HepG2 (cell line): Measurements from ENCODE around the gene ASB8. TPM values are rescaled to one million over a fixed set of nuclear protein-coding genes. Genes with fewer than 3 reads are reported as not detected.
"Not testable (repeated sequence)": the region's sequence is repeated elsewhere in the genome, so short reads cannot be mapped to it uniquely, and the experiment has no call there.

Source experiments
- ATAC-seq: fragments of 200-7000 bp; cut with Tn5 transposase; 3 replicates; pipeline ENCODE4 v1.9.1; 2020; ENCODE audit warnings: mild to moderate bottlenecking, moderate library complexity
- BruUV-seq: library from RNA; stranded (reverse); fragments of 400-500 nt; replicated peaks from 2 replicates; lab custom pipeline; 2021; lab: Mats Ljungman, UMichigan
- CTCF ChIA-PET: fragments of 300-600 bp; formaldehyde crosslinking; extraction: SDS; loops from one replicate; lab custom pipeline; 2021; ENCODE audit warnings: low total read pairs, inconsistent platforms, low intra/inter-chr PET ratio; lab: Yijun Ruan, JAX
- POLR2A ChIA-PET: fragments of 350-600 bp; sonication (Branson Sonifier 250); formaldehyde crosslinking; loops from one replicate; lab custom pipeline; 2020; ENCODE audit warnings: antibody characterized with exemption, inconsistent platforms; lab: Yijun Ruan, JAX
- DNase-seq: peaks from one replicate; pipeline ENCODE4 v3.0.0-alpha.2; 2015; ENCODE audit warnings: low spot score
- FAIRE-seq: peaks from 3 replicates; lab custom pipeline; 2011; peaks lifted over from hg19 to GRCh38; lab: Jason Lieb, UNC
- H2AFZ ChIP-seq: one replicate; pipeline ENCODE4 v1.6.1; 2011; ENCODE audit warnings: low read length, inconsistent platforms
- H3K27ac ChIP-seq: fragments of 300-600 bp; 3 replicates; pipeline ENCODE4 v1.8.0; 2011; ENCODE audit warnings: mixed run types, mild to moderate bottlenecking, mixed read lengths, low read length, inconsistent platforms; ENCODE audit not compliant: insufficient read depth; ENCODE audit errors: extremely low read length
- H3K27me3 ChIP-seq, 2 experiments: fragments of 200-600 bp in 1 of 2; 2 replicates in 1 of 2; 3 replicates in 1 of 2; pipeline versions ENCODE4 v1.6.0 to v1.8.0; 2011; ENCODE audit warnings: low read length in 2 of 2, mild to moderate bottlenecking in 2 of 2, moderate library complexity in 2 of 2, inconsistent platforms in 1 of 2; ENCODE audit not compliant: insufficient read depth in 2 of 2, control insufficient read depth in 1 of 2
- H3K36me3 ChIP-seq, 2 experiments: fragments of 200-600 bp in 1 of 2; replicated peaks in 1 of 2; 2 replicates in 1 of 2; 3 replicates in 1 of 2; pipeline versions ENCODE4 v1.5.1 to v1.8.0; 2011; ENCODE audit warnings: low read length in 2 of 2, inconsistent platforms in 1 of 2; ENCODE audit not compliant: insufficient read depth in 2 of 2, control insufficient read depth in 1 of 2
- H3K4me1 ChIP-seq: 2 replicates; pipeline ENCODE4 v1.5.1; 2012; ENCODE audit warnings: low read length, inconsistent platforms; ENCODE audit not compliant: insufficient read depth
- H3K4me2 ChIP-seq: 2 replicates; pipeline ENCODE4 v1.6.0; 2011; ENCODE audit warnings: low read depth, low read length, inconsistent platforms
- H3K4me3 ChIP-seq, 3 experiments: fragments of 200-600 bp in 1 of 3; sonication (generic), shearing (Covaris generic) in 1 of 3; replicated peaks in 1 of 3; 2 replicates each; pipeline ENCODE4 v1.5.1; 2011 to 2016; ENCODE audit warnings: low read length in 3 of 3, inconsistent platforms in 2 of 3, low read depth in 2 of 3, mild to moderate bottlenecking in 2 of 3, control low read depth in 1 of 3, mixed read lengths in 1 of 3; ENCODE audit not compliant: insufficient read depth in 1 of 3
- H3K79me2 ChIP-seq: one replicate; pipeline ENCODE4 v1.6.1; 2011; ENCODE audit warnings: low read length, inconsistent platforms; ENCODE audit not compliant: insufficient read depth
- H3K9ac ChIP-seq: 2 replicates; pipeline ENCODE4 v1.6.0; 2011; ENCODE audit warnings: mild to moderate bottlenecking, low read depth, low read length, inconsistent platforms; ENCODE audit not compliant: insufficient read depth
- H3K9me3 ChIP-seq: 2 replicates; pipeline ENCODE4 v1.5.1; 2012; ENCODE audit warnings: mild to moderate bottlenecking, low read length
- H4K20me1 ChIP-seq: 2 replicates; pipeline ENCODE4 v1.6.0; 2011; ENCODE audit warnings: inconsistent platforms, mild to moderate bottlenecking, low read length, moderate library complexity; ENCODE audit not compliant: insufficient read depth
- ZNF788 ChIP-seq: sonication (generic); formaldehyde crosslinking; IDR thresholded peaks from 2 replicates; pipeline ENCODE4 v1.5.0; 2020; ENCODE audit warnings: mild to moderate bottlenecking, missing genetic modification reagents, borderline replicate concordance
- ZSCAN9 ChIP-seq: IDR thresholded peaks from 2 replicates; pipeline ENCODE4 v1.6.1; 2016; ENCODE audit warnings: borderline replicate concordance
- WGBS: methylation state at CpG from one replicate; pipeline ENCODE4 v1.1.6; 2017; ENCODE audit warnings: low lambda C conversion rate; 5-methylcytosine and 5-hydroxymethylcytosine counted together
- in situ Hi-C: cut with HindIII; loops from 2 replicates; pipeline ENCODE4 v1.10.0; 2017; ENCODE audit warnings: low pct_unique_long_range_greater_than_20kb; ENCODE audit not compliant: extremely low pct_ligation_motif_present
- intact Hi-C: fragments of 100-400 bp; cut with micrococcal nuclease; formaldehyde crosslinking; loops from one replicate; pipeline ENCODE4 v1.10.0; 2022; ENCODE audit not compliant: unreplicated experiment
- polyA plus RNA-seq, 8 experiments: library from polyadenylated mRNA; depleted of rRNA in 3 of 8; stranded (reverse) in 7 of 8; unstranded in 1 of 8; fragments of >200 nt; fragmentation: Illumina TruSeq in 4 of 8; extraction: Trizol in 4 of 8; gene quantifications; 2 replicates each; pipeline versions ENCODE4 v1.2.1 to v1.2.3, GENCODE V29; 2011 to 2016; ENCODE audit warnings: low read depth in 4 of 8, missing spikeins in 1 of 8, mixed read lengths in 1 of 8; ENCODE audit not compliant: insufficient read depth in 1 of 8
- total RNA-seq, 5 experiments: library from RNA; depleted of rRNA; stranded (reverse); fragments of >200 nt; fragmentation: Illumina TruSeq; extraction: Trizol; gene quantifications; 2 replicates each; pipeline ENCODE4 v1.2.3, GENCODE V29; 2016; ENCODE audit warnings: low read depth in 1 of 5
- TF ChIP-seq, protein P1 (sequence below): sonication (generic); formaldehyde crosslinking; IDR thresholded peaks from 2 replicates; pipeline ENCODE4 v1.8.0; 2022; ENCODE audit warnings: mild to moderate bottlenecking, missing genetic modification reagents; ENCODE audit not compliant: insufficient replicate concordance

The ASB8 gene
- total and polyA plus RNA-seq, 2 of the 13 experiments (the other 11 are each of a cell fraction or from before 2014, with no cell fraction given), result 14.0 to 15.5 TPM

DNA sequence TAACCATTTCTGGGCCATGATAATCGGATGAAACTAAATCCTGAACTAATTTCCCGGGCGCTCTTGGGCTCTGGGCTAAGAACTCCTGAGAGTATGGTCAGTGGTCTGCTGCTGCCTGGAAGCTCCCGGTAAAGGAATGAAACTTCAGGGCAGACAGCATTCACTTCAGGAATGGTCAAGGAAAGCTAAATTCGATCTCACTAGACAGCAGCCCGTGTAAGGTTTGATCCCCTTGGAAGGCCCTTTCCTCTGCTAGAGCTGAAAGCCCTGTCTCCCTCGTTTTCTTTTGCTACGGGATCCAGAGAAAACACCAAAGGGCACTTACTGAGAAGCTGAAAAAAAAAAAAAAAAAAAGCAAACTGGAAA lies 680 bp downstream of the ASB8 start:
- no peaks in the 10 kb centered on the region; a peak in 2 of 5 replicates for H3K36me3 ChIP-seq
- no peaks in the 10 kb centered on the region for H4K20me1 ChIP-seq
- no peak for DNase-seq
- peak overlapping the region; percentile 67 for H3K27ac ChIP-seq
- in situ Hi-C loops, result no loop called here
- H3K4me1 ChIP-seq, result peaks cover 13% of the 10 kb centered on the region
- peak; percentile 12; the same call in 2 of the 3 replicates for ATAC-seq
- intact Hi-C loops, result loop anchor here (1.0 kb wide), 1 partner anchor 51 kb away; no protein-coding TSS in a partner anchor
- no peaks in the 10 kb centered on the region for H3K27me3 ChIP-seq
- BruUV-seq, result no TSS peak
- POLR2A ChIA-PET, result interaction anchor here (1.0 to 2.6 kb wide), 5 partner anchors 11 to 133 kb away, joined by 4 to 37 read pairs (median 5); partner anchors contain the start of gene SENP1
- peaks cover 6% of the 10 kb centered on the region for H3K79me2 ChIP-seq
- H2AFZ ChIP-seq, result peak overlapping the region; percentile 82
- peak overlapping the region; percentile 76 for H3K9ac ChIP-seq
- H3K4me2 ChIP-seq, result peak overlapping the region; percentile 88
- TF ChIP-seq, protein P1, sequence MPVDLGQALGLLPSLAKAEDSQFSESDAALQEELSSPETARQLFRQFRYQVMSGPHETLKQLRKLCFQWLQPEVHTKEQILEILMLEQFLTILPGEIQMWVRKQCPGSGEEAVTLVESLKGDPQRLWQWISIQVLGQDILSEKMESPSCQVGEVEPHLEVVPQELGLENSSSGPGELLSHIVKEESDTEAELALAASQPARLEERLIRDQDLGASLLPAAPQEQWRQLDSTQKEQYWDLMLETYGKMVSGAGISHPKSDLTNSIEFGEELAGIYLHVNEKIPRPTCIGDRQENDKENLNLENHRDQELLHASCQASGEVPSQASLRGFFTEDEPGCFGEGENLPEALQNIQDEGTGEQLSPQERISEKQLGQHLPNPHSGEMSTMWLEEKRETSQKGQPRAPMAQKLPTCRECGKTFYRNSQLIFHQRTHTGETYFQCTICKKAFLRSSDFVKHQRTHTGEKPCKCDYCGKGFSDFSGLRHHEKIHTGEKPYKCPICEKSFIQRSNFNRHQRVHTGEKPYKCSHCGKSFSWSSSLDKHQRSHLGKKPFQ, result peak; percentile 13
- TF ChIP-seq ZSCAN9, result no peak
- TF ChIP-seq ZNF788 (CRISPR knock-in tag), result 0 out of 2 replicates have a peak, but pooled peaks have one; percentile 6
- TF ChIP-seq, all 625 proteins: peak for 2
- Histone ChIP-seq H3K4me3 (peak overlapping the region; percentile 85 to 99 (median 89)), H3K9me3 (no peaks in the 10 kb centered on the region)
- CTCF ChIA-PET, result no interaction called here
- FAIRE-seq, result no peak
- WGBS, result 10% methylated on average over 7 of the region's 8 CpGs

GRCh38 chr12:48155786-48156185 lies 1.5 kb downstream of the ASB8 start:
- ATAC-seq, H3K4me3 ChIP-seq, in situ Hi-C loops, DNase-seq, H3K27me3 ChIP-seq, H3K9ac ChIP-seq, FAIRE-seq, BruUV-seq, POLR2A ChIA-PET, H2AFZ ChIP-seq, H3K79me2 ChIP-seq, CTCF ChIA-PET, H4K20me1 ChIP-seq, H3K4me2 ChIP-seq, H3K36me3 ChIP-seq, H3K27ac ChIP-seq, intact Hi-C loops, H3K9me3 ChIP-seq: not testable (repeated sequence)
- 97% methylated on average over 5 of the region's 5 CpGs for WGBS
- H3K4me1 ChIP-seq, result peaks cover 13% of the 10 kb centered on the region
